A549 (cell line): ENCODE data around the gene NAV2.

Experiments used
- CTCF ChIP-seq: fragments of >200 bp; sonication (Bioruptor Twin); formaldehyde crosslinking; IDR thresholded peaks from 3 replicates; pipeline ENCODE4 v1.5.1; 2016
- SREBF2 ChIP-seq: fragments of 450-650 bp; IDR thresholded peaks from 2 replicates; pipeline ENCODE4 v1.6.1; 2014; ENCODE audit warnings: mild to moderate bottlenecking, moderate library complexity

GRCh38 chr11:20113149-20113438, 400.5 kb downstream of the NAV2 start:
- TF ChIP-seq SREBF2 (no peak), CTCF (no peak)
